Esophagus muscularis mucosa (tissue), 3 donors: ENCODE results near the gene STAP1.

Experiments
- POLR2A ChIP-seq: fragments of 450-650 bp; IDR thresholded peaks from one replicate; pipeline ENCODE4 v1.6.1; 2017; ENCODE audit warnings: antibody characterized with exemption, moderate library complexity, mild to moderate bottlenecking, low read depth
- POLR2AphosphoS5 ChIP-seq, 2 donors: sonication (generic); formaldehyde crosslinking; IDR thresholded peaks; one replicate each; pipeline ENCODE4 v1.6.1; 2017; ENCODE audit warnings: antibody characterized with exemption in 2 of 2
- TF ChIP-seq, protein P1 (sequence below), 3 experiments: fragments of 200-600 bp in 2 of 3; fragments of 450-650 bp in 1 of 3; sonication (generic) in 2 of 3; IDR thresholded peaks; one replicate each; pipeline ENCODE4 v1.5.1; 2017 to 2019; ENCODE audit warnings: antibody characterized with exemption in 3 of 3, mild to moderate bottlenecking in 2 of 3, moderate library complexity in 1 of 3

DNA sequence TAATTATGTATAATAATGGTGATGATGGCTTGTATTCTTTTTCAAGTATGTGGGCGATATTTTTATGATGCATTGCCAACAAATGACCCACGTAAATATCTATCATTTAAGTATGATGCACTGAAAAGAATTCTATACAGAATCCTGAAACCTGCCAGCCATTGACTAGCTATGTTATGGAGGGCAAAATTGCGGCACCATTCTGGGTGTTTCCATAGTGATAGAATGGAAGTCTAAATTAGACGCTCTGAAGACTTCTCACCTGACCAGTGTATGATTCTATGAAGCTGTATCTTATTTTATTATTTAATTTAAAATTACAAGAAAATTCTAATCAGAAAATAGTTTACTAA, 12.5 kb upstream of the STAP1 start:
- TF ChIP-seq, protein P1, sequence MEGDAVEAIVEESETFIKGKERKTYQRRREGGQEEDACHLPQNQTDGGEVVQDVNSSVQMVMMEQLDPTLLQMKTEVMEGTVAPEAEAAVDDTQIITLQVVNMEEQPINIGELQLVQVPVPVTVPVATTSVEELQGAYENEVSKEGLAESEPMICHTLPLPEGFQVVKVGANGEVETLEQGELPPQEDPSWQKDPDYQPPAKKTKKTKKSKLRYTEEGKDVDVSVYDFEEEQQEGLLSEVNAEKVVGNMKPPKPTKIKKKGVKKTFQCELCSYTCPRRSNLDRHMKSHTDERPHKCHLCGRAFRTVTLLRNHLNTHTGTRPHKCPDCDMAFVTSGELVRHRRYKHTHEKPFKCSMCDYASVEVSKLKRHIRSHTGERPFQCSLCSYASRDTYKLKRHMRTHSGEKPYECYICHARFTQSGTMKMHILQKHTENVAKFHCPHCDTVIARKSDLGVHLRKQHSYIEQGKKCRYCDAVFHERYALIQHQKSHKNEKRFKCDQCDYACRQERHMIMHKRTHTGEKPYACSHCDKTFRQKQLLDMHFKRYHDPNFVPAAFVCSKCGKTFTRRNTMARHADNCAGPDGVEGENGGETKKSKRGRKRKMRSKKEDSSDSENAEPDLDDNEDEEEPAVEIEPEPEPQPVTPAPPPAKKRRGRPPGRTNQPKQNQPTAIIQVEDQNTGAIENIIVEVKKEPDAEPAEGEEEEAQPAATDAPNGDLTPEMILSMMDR (IDR thresholded peaks at IDR 0.05) = no peak
- TF ChIP-seq POLR2A = no peak
- no peak for TF ChIP-seq POLR2AphosphoS5 (IDR thresholded peaks at IDR 0.05)
